Measurements from ENCODE around the gene NAB1.
"Not testable (repeated sequence)": the region's sequence is repeated elsewhere in the genome, so short reads cannot be mapped to it uniquely, and the experiment has no call there.

NAB1 gene

GRCh38 chr2:190674966-190675650 lies 26.2 kb downstream of the NAB1 start:
- no peak for DNase-seq

- no peak for DNase-seq
Observed at GRCh38 chr2:190677255-190677654, 28.4 kb downstream of the NAB1 start.

DNA sequence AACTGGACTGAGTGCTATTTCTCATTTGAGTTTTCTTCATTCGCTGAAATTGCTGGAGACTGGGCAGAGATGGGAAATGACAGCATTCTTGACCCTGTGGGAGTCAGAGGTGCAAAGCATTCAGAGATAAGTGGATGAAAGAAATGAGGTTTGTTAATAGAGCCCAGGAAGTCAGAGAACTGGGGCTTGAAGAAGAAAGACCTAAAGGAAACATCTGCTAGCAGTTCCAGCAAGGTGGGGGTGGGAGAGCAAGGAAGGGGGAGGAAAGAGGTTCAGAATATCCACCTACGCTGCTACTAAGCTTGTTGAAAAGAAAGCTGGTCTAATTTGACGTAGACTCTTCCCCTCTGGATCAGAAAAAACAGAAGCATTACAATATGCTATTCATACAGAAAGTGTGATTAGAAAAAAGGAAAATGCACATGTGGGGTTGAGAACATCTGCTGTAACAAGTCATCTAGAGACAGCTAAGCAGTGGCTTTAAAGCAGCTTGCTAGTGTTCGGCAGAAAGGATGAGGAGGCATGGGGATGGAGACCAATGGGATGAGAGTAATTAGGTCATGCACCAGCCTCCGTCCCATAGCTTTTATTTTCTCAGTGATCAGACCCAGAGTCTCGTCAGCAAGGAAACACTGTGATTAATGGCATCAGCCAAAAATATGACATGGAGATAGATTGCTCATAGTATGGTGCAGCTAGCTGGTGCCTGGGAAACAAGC lies 29.7 kb downstream of the NAB1 start:
- DNase-seq, result no peak

GRCh38 chr2:190679391-190679790 lies 30.5 kb downstream of the NAB1 start:
- no peak for DNase-seq

DNA sequence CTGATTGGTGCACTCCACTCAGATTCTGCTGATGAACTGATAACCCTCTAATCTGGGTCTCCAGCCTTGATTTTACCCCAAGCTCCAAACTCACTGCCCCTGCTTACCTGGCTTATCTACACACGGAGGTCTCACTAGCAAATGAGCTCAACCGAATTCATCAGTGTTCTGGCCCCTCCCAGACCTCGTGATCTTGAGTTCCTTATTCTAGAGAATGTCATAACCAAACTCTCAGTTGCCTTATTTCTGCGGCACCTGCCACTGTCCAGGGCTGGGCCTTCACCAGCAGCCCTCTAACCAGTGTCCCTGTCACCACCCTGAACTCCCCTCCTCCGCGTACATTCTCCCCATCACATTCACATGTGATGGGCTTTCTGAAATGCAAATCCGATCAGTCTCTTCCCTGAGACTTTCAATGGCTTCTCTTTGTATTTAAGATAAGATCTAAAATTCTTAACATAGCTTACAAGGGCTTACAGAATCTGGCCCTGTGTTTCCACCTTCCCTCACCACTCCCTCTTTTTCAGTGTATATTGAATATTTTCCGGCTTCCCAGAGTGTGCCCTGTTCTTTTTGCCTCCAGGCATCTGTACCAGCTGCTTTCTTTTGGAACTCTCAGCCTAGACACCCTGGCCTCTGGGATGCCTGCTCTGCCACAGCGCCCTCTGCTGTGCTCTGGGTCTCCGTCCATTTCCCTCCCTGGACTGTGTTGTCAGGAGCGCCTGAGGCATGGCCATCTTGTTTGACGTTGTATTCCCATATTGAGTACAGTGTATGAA lies 31.1 kb downstream of the NAB1 start:
- DNase-seq, result peak; percentile 29 to 35

GRCh38 chr2:190682168-190682567 lies 33.3 kb downstream of the NAB1 start:
- no peak for DNase-seq

DNA sequence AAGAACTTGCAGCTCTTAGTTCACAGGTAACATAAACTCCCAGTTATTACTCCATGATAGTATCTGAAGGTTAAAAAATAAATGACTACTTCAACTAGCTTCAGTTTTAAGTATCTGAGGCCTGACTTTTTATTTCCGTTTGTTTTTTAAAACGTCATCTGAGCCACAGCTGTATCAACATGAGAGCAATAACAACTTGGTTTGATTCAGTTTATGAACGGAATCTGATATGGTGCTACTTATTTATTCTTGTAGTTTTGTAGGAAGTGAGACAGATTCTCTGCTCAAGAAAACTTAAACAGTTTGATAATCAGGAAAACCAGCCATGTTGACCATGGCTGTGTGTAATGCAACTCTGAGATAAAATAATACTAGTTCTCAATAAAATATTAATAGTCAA lies 34.9 kb downstream of the NAB1 start:
- peak in 1 of 2 experiments; percentile 24 for DNase-seq

DNA sequence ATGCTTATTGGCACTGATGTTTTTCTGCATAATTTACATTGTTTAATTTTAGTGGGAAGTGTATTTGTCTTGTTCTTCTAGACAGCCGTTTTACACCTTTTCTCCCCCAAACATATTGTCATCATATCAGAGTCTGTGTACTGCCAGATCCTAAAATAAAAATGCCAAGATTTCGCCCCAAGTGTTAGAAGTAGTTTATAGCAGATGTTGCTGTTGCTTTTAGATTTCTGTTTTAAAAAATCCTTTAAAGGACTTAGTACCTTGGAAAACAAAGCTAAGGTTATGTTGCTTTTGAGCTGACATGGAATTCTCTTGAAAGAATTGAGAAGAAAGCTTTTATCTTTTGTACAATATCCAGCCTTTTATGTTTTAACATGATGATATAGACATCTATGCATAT lies 36.0 kb downstream of the NAB1 start:
- no peak for DNase-seq

- no peak for DNase-seq
Observed at GRCh38 chr2:190685333-190685732, 36.5 kb downstream of the NAB1 start.

GRCh38 chr2:190693533-190694232 lies 44.8 kb downstream of the NAB1 start:
- no peak for DNase-seq

DNA sequence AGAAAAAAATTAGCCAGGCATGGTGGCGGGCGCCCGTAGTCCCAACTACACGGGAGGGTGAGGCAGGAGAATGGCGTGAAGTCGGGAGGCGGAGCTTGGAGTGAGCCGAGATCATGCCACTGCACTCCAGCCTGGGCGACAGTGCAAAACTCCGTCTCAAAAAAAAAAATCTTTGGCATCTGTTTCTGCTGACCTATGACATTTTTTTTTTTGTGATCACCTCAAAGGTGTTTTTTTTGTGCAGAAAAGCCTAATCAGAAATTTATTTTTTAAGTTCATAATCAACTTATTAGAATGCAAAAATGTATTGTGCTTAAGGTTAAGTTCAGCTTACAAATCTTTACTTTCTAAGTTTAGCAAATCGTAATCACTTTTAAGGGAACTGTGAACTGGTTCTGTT lies 45.6 kb downstream of the NAB1 start:
- no peak for DNase-seq

DNA sequence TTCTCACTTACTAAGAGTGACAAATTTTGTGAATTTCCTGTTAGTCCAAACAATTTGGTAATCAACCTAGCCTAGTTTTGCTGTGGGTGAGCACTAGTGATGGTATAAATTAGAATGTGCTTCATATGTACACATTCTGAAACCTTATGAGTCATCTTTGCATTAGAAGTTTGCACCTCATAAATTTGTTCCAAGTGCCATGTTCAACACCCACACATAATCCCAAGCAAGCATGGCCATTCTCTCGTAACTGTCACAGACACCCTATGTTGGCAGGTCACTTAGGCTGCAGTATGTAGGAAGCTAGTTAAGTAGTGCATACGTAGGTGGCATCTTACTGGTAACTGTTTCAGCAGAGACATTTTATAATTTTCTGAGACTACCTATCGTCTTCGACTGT lies 46.9 kb downstream of the NAB1 start:
- DNase-seq, result no peak

DNA sequence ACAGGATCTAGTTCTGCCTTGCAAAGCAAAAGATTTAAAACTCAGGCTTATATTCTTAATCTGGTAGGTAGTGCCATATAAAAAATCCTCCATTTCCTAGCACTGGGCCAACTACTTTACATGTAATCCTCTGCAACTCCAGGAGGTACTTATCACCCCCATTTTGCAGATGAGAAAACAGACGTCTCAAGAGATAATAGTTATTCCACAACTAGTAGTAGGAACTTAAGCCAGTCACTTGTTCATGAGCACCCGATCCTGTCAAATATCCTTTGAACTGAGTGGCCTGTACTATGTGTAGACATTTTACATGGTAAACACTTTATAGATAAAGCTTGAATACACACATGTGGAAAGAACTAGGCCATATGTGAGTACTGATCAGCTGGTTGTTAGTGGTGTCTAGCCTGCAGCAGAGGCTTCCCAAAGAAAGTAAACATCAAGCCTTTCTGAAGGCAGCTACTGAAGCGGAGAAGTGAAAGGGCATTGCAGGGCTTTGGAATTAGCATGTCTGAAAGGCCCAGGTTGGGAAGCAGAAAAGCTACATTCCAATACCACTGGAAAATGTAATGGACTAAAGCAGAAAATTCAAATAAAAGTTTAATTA lies 48.0 kb downstream of the NAB1 start:
- no peak for DNase-seq

DNA sequence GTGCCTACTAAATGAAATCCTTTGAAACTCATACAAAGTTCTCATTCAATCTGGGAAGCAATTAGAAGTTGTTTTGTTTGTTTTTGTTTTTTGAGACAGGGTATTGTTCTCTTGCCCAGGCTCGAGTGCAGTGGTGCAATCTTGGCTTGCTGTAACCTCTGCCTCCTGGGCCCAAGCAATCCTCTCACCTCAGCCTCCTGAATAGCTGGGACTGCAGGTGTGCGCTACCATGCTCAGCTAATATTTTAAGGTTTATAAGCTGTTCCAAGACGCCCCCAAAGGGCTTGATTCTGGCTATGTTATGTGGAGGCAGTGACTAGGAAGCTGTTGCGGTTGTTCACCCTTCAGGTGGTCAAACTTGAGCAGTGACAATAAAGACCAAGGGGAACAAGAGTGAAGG lies 48.5 kb downstream of the NAB1 start:
- DNase-seq, result no peak

DNA sequence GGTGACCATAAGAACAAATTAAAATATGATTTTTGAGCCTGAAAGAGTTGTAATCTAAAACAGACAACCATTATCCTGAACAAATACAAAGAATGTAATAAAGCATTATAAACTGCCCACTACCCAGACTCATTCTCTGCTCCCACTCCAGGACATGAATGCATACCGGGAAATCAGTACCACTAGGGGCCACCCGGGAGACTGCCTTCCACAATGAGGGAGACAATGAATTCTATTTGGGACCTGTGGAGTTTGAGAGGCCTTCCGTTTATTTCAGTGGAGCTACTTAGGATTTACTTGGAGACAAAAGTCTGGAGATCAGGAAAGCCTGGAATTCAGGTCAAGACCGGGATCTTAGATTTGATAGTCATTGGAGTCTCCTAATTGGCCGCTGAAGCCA lies 50.0 kb downstream of the NAB1 start:
- DNase-seq, result no peak

DNA sequence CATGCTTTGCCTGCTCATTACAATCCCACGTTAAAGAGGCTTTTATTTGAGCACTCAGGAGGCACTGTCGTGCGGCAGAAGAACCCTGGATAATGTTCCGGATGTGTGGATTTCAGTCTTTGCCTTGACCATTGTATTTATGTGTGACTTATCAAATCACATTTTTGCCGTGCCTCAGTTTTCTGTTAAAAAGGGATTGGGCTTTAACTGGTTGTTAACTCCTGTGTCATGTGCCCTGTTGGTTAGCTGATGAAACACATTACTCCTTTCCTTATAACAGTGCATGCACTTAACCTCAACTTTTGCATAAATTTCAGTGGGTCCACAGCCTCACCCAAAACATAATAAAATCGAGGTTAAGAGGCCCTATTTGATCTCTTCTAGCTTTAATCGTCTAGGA lies 52.7 kb downstream of the NAB1 start:
- no peak for DNase-seq

DNA sequence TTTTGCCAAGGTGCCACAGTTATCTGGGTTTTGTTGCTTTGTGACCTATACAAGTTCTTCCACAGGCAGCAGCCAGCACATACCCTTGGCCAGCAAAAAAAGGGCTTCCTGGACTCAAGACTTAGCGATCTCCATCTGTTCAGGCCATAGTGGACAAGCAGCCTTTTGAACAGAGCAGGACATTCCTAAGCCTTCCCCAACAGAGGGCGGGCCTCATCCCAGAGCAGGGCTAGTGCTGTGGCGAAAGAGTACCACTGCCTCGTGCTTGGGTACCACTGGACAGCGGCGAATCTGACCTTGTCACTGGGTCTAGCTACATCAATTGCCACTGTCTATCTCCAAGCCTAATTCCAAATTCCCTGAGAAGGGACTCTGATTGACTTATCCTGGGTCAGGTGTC lies 56.4 kb downstream of the NAB1 start:
- no peak for DNase-seq

DNA sequence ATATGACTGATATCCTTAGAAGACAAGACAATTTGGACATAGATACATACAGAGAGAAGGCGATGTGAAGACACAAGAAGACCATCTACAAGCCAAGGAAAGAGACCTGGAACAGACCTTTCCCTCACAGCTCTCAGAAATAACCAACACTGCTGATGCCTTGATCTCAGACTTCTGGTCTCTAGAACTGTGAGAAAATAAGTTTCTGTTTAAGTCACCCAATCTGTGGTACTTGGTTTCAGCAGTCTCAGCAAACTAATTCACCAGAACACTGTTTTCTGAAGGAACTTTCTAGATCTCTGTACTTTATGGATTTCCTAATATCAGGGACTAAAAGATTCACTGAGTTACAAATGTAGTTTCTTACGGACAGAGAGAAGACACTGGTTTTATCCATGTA lies 58.8 kb downstream of the NAB1 start:
- no peak for DNase-seq

- not testable (repeated sequence) for DNase-seq
Observed at GRCh38 chr2:190708650-190709049, 59.8 kb downstream of the NAB1 start.

DNA sequence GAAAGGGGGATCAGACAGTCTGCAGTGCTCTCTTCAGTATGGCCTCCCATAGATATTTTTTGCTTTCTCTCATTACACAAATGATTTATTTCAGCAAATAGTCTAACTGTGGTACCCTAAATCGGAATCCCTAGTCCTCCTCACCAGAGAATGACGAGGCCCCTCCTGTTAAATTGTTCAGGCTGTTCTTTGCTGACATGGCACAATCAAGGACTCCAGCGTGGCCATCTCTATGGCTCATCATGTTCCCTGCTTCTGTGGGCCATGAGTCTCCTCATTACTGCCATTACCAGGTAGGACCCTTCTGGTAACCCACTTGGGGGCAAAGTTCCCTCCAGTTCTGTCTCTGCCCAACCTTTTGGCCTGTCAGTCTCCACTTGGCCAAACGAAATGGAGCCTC lies 62.2 kb downstream of the NAB1 start:
- no peak for DNase-seq

DNA sequence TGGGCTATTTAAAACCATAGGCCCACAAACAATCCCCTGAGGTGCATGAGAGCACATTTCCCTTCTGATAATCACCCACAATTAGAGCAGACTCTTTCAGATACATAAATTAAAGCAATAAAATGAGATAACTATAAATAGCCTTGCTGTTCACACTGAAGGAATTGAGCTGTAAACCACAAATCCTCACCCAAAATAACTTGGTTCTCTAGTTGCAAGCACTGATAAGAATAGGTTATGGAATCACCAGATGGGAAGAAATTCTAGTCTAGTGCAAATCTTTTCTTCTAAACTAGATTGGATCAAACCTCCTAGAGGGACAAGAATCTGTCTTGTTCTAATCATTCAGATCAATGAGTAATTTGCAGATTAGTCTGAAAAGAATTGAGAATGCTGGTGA lies 64.6 kb downstream of the NAB1 start:
- DNase-seq, result no peak

DNA sequence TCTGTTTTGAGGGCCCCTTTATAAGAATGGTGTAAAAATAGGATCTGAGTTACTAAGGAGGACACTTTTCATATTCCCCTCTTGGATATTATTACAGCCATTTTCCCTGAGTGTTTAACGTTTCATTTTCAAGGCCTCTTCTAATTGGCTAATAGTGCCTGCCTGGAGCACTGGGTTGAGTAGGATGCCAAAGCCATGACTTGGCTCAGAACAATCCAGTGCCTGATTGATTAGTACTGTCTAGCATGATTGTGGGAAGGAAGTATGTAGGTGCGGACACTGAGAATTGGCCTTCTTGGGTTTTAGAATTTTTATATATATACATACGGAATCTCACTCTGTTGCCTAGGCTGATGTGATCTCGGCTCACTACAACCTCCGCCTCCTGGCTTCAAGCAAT lies 66.1 kb downstream of the NAB1 start:
- no peak for DNase-seq
